Left lung (tissue), 10 donors: ENCODE results near the gene SLC5A4. TPM values are rescaled to one million over a fixed set of nuclear protein-coding genes. Genes with fewer than 3 reads are reported as not detected.

Experiments used
- ATAC-seq: fragments of 200-7000 bp; cut with Tn5 transposase; one replicate; pipeline ENCODE4 v1.9.1; 2020; ENCODE audit warnings: moderate library complexity
- DNase-seq, 4 donors: peaks; one replicate each; pipeline ENCODE4 v3.0.0-alpha.2; 2013 to 2020
- H3K27ac ChIP-seq, 2 donors: fragments of 200-600 bp; sonication (generic) in 1 of 2; one replicate each; pipeline versions ENCODE4 v1.5.0 to v1.8.0; 2020 to 2021
- H3K27me3 ChIP-seq, 2 donors: fragments of 200-600 bp; sonication (generic) in 1 of 2; one replicate each; pipeline versions ENCODE4 v1.5.0 to v1.8.0; 2020 to 2021
- H3K36me3 ChIP-seq, 2 donors: fragments of 200-600 bp; sonication (generic) in 1 of 2; one replicate each; pipeline versions ENCODE4 v1.5.0 to v1.8.0; 2020 to 2021
- H3K4me1 ChIP-seq, 2 donors: fragments of 200-600 bp; one replicate each; pipeline ENCODE4 v1.8.0; 2021
- H3K4me3 ChIP-seq, 2 donors: fragments of 200-600 bp; sonication (generic) in 1 of 2; one replicate each; pipeline versions ENCODE4 v1.5.0 to v1.8.0; 2020 to 2021; ENCODE audit warnings: mild to moderate bottlenecking in 1 of 2
- H3K9me3 ChIP-seq, 2 donors: fragments of 200-600 bp; sonication (generic) in 1 of 2; one replicate each; pipeline versions ENCODE4 v1.5.0 to v1.8.0; 2020 to 2021
- CTCF ChIP-seq, 2 donors: fragments of 200-600 bp; sonication (generic) in 1 of 2; IDR thresholded peaks; one replicate each; pipeline versions ENCODE4 v1.5.0 to v1.8.0; 2021; ENCODE audit warnings: antibody characterized with exemption in 2 of 2
- intact Hi-C, 2 donors: fragments of 100-400 bp; cut with DNase I; formaldehyde crosslinking; loops; one replicate each; pipeline versions ENCODE4 v1.11.2 to v1.14.2; 2022
- polyA plus RNA-seq, 6 donors: library from polyadenylated mRNA; unstranded; fragments of 120-200 nt; gene quantifications; one replicate each; pipeline ENCODE4 v1.2.1, GENCODE V29; 2013; ENCODE audit not compliant: insufficient read length in 6 of 6
- total RNA-seq, 2 donors: library from RNA; stranded (reverse); fragmentation: NEBNext Ultra II Directional; extraction: Animal tissue kit (Norgen Biotek cat#: 25700); gene quantifications; one replicate each; pipeline ENCODE4 v1.2.1, GENCODE V29; 2021
- donor health status: DM: no; HTN: yes; CAD: no.
- donor health status: DM: no; HTN: no; CAD: no.

Gene SLC5A4
- total and polyA plus RNA-seq, 8 donors: 0.58 to 3.5 (median 0.98) TPM

GRCh38 chr22:32175115-32175514, 80.0 kb downstream of the SLC5A4 start:
- H3K27ac ChIP-seq: no peak overlapping the region
- peaks cover 26 to 57% of the 10 kb centered on the region in 2 donors for H3K27me3 ChIP-seq
- no peaks in the 10 kb centered on the region for H3K36me3 ChIP-seq
- no peak overlapping the region for H3K4me3 ChIP-seq
- no peaks in the 10 kb centered on the region for H3K9me3 ChIP-seq
- no peak for TF ChIP-seq CTCF (IDR thresholded peaks at IDR 0.05)
- DNase-seq (no peak), ATAC-seq (no peak)
- intact Hi-C loops: no loop called here
- peaks cover 0 to 3% of the 10 kb centered on the region in 2 donors for H3K4me1 ChIP-seq

Other genes with a start within 250 kb of the SLC5A4 start
- 1 to 10 TPM in 1 of 2 donors, under 1 TPM in 1; 0.42 to 1.1 TPM for gene SLC5A1, start 212.1 kb downstream of the SLC5A4 start, total RNA-seq
- gene SLC5A1, start 212.1 kb downstream of the SLC5A4 start, polyA plus RNA-seq: under 1 TPM; 0.26 to 0.72 (median 0.50) TPM
- not detected for gene C22orf42, start 96.0 kb downstream of the SLC5A4 start, total RNA-seq
- under 1 TPM in 1 of 6 donors, not detected in 5; 0.35 TPM for gene C22orf42, start 96.0 kb downstream of the SLC5A4 start, polyA plus RNA-seq
- gene RFPL2, start 50.3 kb downstream of the SLC5A4 start, total RNA-seq: not detected
- gene RFPL2, start 50.3 kb downstream of the SLC5A4 start, polyA plus RNA-seq: under 1 TPM in 3 of 6 donors, not detected in 3; 0.11 to 0.21 (median 0.15) TPM
- gene RFPL3, start 102.5 kb upstream of the SLC5A4 start, total RNA-seq: not detected
- under 1 TPM in 1 of 6 donors, not detected in 5; 0.24 TPM for gene RFPL3, start 102.5 kb upstream of the SLC5A4 start, polyA plus RNA-seq
- 10 to 100 TPM; 61.8 to 67.9 TPM for gene RTCB, start 156.9 kb upstream of the SLC5A4 start, total RNA-seq
- gene RTCB, start 156.9 kb upstream of the SLC5A4 start, polyA plus RNA-seq: 10 to 100 TPM; 79.7 to 93.0 (median 85.5) TPM
- gene BPIFC, start 209.1 kb upstream of the SLC5A4 start, total RNA-seq: not detected
- not detected for gene BPIFC, start 209.1 kb upstream of the SLC5A4 start, polyA plus RNA-seq
- 10 to 100 TPM; 84.5 to 90.9 TPM for gene FBXO7, start 219.5 kb upstream of the SLC5A4 start, total RNA-seq
- 100 to 1,000 TPM; 104 to 114 (median 108) TPM for gene FBXO7, start 219.5 kb upstream of the SLC5A4 start, polyA plus RNA-seq